HG02642 (cell line): ENCODE results near the gene IQCH.

Experiments used
- ATAC-seq: cut with Tn5 transposase; IDR thresholded peaks from one replicate; pipeline ENCODE4 v1.9.1; 2021; ENCODE audit warnings: mild to moderate bottlenecking; ENCODE audit not compliant: unreplicated experiment, poor library complexity

Gene IQCH

DNA sequence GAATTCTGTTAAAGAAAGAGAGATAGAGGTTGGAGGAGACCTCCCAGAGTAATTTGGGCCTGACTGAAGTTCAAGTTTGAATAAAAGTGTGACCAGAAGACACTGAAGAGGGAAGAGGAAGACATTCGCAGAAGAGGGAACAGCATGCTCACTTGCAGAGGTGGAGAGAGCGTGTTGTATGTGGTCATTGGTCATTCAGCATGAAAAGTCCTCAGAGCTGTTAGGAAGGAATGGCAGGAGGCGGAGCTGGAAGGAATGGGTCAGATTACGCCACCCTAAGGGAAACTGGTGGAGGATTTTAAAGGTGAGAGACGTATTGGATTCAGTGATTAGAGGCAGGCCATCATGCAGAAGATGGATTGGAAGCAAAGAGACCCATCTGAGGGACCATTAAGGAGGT is 41.6 kb downstream of the IQCH start:
- ATAC-seq, result no peak

DNA sequence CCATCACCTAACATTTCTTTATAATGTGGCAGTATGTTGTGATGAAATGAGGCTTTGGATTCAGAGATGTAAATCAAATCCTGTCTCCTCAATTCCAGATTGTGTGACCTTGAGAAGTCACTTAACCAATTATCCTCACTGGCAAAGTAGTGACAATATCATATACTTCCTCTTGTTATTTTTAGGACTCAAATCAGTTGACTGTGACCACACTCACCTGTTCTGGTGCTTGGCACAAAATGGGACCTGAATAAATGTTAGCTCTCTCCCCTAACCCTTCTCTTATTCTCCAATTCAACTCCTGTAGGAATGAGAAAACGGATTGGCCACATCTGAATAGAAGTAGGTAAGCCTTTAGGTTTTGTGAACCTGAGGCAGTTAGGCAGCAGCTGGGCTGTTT is 42.1 kb downstream of the IQCH start:
- ATAC-seq, result no peak

DNA sequence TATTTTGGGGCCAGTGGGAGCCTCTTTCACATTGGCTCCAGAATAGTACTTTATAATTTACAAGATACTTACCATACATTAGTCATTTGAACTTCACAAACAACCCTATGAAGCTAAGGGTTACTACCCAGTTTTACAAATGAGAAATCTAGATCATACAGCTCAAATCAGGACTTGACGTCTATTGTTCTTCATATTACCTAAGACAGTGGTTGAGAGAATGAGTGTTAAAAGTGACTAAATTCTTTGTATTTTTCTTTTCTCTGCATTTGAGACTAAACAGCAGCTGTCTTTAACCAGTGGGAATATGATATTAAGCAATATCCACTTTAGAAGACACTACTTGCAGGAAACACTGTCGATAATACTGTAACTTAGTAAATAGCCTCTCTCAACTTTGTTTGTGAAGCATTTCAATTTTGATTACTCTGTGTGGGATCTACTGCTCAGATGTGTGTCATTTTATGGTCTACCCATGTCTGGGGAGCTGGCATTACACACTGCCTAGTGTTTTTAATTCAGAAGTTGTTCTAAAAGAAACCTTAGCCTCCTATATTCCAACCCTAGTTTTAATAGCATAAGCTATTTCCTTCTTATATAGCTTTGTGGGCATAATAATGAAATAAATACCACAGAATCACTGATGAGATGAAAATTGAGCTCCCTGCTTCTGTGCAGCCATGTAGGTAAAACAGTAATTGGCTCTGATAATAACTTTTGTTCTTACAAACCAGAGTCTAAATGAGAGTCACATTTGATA is 45.9 kb downstream of the IQCH start:
- no peak for ATAC-seq

DNA sequence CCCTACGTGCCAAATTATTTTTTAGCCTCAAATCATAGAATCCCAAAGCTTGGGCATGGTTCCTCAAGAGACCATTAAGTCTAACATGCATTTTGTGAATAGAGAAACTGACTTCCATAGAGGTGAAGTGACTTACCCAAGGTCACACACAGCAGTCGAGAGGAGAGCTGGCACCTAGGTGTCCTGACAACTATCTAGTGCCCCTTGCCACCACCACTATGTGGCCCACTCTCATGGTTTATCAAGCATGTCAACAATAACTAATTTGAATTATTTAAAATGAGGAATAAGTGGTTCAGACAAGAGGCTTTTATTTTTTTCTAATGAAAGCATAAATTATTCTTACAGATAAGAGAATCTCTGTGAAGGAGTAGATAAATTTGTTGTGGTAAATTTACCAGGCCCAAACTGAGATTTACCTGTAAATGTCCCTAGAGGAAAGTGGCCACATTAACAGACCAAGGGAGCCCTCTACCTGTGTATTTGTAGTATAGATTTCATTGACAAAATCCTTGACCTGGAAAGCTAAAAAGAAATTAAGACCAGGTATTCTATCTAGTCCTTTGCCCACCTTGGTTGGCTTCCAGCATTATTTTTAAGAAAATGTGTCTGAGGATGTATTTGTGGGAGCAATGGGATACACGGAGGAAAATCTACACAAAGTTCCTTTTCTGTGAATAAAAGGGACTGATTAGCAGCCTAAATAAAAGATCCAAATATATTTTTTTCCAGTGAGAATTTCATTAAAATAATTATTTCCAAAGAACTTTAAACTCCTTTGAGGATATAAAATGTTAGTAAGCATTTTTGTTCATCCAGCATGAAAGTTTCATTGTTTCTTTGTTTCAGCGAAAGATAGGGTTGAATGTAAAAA is 49.1 kb downstream of the IQCH start:
- ATAC-seq, result no peak

DNA sequence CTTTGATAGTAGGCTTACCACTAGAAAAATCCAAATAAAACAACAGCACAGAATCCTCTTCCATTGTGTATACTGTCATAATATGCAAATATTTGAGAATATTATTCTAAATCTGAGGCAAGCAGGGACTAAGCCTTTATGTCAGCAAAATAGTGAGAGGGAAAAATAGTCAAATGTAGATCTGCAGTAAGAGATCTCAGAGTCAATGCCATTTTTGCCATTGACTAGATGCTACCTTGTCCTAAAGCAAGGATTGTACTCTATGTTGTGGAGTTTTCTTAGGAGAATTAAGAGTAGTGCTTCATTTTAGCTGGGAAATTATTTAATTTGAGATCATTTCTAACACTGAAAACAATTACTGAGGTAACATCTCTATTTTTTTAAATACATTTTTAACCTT is 50.2 kb downstream of the IQCH start:
- ATAC-seq, result no peak

DNA sequence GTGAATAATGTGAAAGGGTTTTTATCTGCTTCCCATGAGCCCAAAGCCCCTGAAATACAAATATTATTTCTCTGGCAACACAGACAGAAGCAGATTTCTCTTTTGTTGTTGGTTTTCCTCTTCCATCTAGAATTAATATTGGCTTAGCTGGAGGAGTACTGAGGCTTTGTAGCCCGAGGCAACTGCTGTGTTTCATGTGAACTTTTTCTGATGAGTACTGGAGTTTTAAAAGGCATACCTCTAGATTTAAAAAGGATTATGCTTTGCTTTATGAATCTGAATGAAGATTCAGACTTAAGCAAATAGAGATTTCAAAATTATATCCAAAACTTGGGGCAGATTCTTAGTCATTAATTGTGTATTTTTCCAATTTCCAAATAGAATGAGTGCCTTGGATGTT is 50.9 kb downstream of the IQCH start:
- no peak for ATAC-seq

DNA sequence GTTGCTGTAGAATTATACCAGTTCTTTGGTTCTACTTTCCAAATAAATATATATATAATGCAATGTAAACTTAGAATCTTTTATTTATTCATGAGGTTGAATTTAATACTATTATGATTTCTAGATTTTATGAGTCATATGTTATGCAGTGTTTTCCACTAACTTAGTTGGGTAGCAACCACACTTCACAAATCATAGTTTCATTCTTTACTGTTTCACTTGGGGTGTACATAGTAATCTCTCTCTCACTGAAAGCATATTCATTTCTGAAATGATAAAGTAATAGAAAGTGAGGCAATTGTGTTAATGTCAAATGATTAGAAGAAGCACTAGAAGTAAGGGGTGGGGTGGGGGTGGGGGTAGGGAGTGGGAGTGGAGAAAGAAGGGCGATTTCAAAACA is 52.6 kb downstream of the IQCH start:
- ATAC-seq, result no peak

DNA sequence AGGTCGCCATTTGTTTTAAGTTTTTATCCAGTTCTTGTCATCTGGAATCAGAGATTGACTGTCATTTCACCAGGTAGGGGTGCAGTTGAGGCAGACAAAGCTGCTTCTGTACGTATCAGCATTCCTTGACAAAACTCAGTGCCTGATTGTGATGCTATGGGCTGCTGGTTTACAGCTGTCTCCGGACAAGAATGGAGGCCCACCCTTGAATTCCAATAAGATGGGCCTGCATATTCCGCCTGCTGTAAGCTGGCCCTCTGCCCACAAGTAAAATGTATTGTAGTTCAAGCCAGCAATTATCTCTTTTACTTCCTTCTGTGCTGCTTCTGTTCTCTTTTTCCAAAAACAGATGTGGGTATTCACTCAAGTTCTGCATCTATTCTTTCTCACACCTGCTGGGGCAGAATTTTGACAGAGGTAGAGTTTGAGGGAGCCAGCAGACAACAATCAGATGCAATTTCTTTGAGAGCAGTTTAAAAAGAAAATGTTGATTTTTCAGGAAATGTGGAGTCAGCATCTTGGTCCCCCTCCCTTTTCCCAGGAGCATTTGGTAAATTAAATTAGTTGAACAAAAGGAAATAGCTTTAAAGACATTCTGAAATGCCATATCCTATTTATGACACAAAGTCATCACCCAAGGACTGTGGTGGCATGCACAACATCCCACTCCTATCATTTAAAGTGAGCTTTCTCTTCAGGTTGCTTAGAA is 53.5 kb downstream of the IQCH start:
- no peak for ATAC-seq

DNA sequence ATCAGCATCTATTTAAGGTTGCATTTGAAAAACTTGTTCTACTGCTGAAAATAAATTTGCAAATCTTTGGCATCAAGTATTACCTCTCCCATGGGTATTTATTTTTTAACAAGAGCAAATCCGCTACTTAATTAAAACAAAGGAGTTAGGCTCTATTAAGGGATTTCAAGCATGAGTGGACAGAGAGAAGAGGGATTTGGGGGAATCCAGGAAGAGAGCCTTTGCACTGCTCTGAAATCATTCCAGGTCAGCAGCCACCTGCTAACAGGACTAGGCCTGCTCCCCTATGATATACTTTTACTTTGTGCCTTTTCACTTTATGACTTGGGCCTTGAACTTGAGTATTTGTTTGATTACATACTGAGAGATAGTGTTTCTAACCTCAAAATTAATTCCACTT is 57.1 kb downstream of the IQCH start:
- no peak for ATAC-seq

DNA sequence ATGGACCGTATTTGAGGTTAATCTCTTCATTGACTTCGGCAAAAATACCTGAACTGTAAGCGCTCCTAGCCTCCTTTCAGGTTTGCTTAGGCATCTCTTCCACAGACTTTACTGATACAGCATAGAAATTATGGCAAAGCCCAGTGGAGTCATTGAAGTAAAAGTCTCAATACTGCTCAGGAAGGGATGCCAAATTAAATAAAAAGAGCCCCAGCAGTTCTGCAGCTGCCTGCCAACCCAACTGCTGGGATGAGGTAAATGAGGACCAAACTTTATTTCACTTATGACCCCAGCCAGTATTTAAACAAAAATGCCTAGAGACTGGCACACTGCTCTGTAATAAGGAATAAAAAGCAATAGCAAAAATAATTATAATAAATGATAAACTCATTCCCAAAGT is 65.4 kb downstream of the IQCH start:
- no peak for ATAC-seq

DNA sequence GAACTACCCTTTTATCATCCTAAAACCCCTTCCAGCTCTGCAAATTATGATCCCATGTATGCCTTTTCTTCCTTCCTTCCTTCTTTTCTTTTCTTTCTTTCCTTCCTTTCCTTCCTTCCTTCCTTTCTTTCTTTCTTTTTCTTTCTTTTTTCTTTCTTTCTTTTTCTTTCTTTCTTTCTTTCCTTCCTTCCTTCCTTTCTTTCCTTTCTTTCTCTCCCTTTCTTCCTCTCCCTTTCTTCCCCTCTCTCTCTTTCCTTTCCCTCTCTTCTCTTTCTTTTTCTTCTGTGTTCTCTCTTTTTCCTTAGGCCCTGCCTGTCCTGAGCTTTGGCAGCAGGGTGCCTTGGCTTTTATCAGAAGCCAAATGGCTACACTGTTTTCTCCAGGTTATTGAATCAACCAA is 66.8 kb downstream of the IQCH start:
- no peak for ATAC-seq

DNA sequence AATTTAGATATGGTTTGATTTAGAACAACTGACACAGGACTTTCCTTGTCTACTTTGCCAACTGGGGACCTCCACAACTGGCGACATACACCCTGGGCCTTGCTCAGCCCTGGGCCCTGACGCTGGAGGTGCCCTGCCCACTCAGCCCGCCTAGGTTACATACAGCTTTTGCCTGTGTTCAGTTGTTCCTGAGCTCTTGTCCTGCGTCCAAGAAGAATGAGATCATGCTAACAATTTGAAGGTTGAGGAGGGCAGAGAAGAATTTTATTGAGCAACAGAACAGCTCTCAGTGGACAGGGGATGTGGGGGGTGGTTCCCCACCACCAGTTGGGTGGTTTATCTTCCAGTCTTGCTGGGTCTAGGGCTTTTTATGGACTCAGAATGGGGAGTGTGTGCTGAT is 67.9 kb downstream of the IQCH start:
- no peak for ATAC-seq

DNA sequence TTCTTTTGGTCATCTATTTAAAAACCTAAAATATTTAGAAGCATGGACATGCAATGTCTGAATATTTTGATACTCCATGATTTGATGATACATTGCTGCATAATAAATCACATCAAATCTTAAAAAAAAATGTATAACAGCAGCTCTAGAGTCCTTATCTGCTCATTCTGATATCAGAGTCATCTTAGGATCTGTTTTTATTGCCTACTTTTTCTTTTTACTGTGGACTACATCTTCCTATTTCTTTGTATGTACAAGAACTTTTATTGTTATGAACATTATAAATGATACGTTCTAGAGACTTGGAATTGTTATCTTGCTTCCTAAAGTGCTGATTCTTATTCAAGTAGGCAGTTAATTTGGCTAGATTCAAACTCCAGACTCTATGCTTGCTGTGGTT is 72.7 kb downstream of the IQCH start:
- no peak for ATAC-seq

DNA sequence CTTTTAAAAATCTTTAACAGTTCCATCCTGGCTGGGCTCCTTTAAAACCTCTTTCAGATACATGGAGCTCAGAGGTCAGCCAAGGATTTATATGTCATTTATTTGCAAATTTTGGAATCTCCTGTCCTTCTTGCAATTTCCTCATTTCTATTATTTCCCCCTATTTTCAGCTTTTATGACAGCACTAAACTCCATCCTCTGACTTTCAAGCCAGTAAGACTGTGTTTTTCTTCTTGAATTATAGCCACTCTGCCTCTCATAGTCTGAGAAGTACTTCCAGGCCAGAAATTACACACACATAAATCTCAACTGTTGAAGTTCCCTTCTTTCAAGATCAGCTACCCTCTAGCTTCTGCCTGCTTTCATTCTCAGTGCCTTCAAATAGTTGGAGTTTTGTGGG is 73.2 kb downstream of the IQCH start:
- ATAC-seq, result no peak

DNA sequence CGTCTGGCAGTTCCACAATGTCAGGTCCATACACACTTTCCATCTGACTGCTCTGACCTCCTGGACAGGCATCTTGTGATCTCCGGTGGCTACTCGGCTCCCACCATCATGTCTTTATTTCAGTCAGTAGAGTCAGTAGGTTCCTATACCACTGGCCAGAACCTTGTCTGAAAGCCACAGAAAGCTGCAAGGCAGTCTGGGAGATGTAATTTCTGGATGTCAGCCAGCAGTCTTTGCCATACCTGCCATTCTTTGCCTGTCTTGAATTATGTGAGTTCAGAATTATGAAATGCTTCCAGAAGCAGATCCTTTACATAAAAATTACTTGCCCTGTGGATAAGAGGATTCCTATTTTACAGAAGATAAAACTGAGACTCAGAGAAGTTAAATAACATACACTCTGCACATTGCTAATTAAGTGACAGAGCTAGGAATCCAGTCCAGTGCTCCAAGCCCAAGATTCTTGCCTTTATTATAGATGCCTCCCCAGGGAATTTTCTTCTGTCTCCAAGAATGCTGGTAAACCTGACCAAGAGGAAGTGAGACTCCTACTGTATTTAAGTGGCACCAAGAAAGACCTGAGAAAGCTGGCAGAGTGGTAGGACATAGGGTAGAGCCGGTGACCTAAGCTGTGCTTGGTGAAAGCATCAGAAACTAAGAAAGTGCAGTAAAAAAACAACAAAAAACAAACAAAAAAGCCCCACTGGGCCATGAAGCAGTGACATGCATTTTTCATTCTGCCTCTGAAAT is 75.6 kb downstream of the IQCH start:
- no peak for ATAC-seq

DNA sequence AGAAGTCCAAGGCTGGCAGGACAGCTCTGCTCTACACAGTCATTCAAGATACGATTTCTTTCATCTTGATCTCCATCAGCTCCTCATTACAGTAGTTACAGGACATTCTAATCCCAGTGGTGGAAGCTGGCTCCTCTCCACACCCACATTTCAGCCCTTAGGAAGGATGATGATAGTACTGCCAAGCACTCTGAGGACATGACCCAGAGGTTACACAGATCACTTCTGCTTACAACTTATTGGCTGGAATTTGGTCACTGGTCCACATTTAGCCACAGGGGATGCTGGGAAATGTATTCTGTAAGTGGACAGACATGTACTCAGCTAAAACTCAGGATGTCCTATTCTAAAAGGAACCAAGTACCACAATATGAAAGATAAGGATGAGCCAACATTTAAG is 77.1 kb downstream of the IQCH start:
- ATAC-seq, result no peak

DNA sequence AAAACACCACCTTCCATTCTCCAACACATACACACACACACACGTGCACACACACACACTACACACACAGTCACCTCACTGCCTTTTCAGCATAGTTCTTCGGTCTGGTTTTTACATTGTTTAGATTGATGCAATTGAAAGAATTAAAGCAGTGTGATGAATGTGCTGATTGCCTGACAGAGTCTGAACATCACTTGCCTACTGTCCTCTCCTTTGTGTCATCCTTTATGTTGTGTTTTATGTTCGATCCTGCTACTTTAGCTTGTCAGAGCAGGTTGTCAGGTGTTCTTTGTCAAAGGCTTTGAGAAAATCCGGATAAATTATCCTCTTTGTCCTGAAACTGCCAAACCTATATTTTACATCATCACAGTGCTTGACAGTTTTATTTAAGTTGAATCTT is 80.4 kb downstream of the IQCH start:
- ATAC-seq, result no peak

DNA sequence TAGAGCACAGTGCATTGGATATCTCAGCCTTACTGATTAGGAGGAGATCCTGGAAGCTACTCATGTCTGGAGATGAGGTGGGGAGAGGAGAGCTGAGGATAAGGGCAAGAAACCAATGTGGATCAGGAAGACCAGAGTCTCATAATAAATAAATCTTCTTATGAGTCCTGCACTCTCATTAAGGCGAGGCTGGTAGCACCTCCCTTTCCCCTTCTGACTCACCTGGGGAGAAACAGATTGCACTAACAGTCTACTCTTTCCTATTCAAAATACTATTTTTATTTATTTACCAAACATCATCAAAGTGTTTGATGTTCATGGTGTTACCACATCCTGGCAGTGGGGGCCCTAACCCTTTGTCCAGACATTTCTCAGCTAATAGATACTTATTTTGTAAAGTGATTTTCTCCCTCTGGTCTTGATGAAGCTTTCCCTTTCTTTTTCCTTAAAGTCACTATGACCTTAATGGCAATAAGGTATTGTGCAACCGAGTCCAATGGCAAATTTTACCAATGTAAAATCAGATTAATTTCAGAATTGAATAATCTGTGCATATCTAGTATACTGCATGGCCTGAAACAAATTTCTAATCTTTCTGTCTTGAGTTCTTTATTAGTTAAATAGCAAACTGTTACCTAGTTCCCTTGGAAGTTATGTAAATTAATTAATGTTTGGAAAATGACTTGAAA is 81.1 kb downstream of the IQCH start:
- ATAC-seq, result no peak

DNA sequence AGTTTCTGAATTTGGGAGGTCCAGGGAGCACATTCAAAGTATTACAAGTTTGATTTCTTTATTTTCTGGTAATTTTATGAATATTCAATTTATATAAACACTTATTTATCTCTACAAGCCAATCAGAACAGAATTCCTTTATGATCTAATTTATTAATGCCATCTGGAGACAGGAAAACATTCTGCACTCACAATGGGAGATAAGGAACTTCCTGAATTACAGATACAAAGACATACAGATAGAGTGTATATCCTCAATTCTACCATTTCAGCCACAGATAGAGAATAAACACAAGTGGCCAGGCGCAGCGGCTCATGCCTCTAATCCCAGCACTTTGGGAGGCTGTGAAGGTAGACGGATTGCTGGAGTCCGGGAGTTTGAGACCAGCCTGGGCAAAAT is 86.0 kb downstream of the IQCH start:
- no peak for ATAC-seq

DNA sequence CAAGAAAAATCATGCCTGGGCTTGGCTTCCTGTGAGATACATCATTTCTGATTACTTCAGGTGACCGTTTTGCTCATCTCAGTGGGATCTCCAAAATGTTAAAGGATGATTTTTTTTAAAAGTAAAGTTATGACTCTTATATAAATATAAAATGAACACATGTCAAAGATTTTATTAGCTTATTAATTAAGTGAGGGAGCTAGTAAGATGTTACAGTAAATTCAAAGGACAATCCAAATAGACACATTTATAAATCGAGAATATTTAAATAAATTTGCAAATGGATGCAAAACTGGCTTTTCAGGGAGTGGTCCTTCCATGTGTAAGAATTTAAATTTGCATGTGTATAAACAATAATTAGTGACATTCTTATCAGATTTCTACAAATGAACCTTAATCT is 87.0 kb downstream of the IQCH start:
- ATAC-seq, result no peak
